Activated T-helper 1 cell treated with Interleukin-2 at 50 U/mL for 16 hours (primary cell): Measurements from ENCODE around the gene POU2F3.
A peak's percentile ranks its signal among the peaks of the same experiment; 100 is the strongest.

Experiments
- DNase-seq: peaks from one replicate; pipeline ENCODE4 v3.0.0-alpha.2; 2020; ENCODE audit warnings: low read depth

The POU2F3 gene

GRCh38 chr11:120285256-120285655 is 45.3 kb downstream of the POU2F3 start:
- no peak for DNase-seq

GRCh38 chr11:120288021-120288420 is 48.1 kb downstream of the POU2F3 start:
- DNase-seq, result no peak

GRCh38 chr11:120289426-120289825 is 49.5 kb downstream of the POU2F3 start:
- DNase-seq, result no peak

GRCh38 chr11:120290956-120291355 is 51.0 kb downstream of the POU2F3 start:
- no peak for DNase-seq

- no peak for DNase-seq
Observed at GRCh38 chr11:120293038-120293800, 53.3 kb downstream of the POU2F3 start.

- no peak for DNase-seq
Observed at GRCh38 chr11:120294096-120294495, 54.2 kb downstream of the POU2F3 start.

- DNase-seq, result no peak
Observed at GRCh38 chr11:120295099-120295498, 55.2 kb downstream of the POU2F3 start.

GRCh38 chr11:120296554-120296953 is 56.6 kb downstream of the POU2F3 start:
- DNase-seq, result no peak

GRCh38 chr11:120298461-120298860 is 58.5 kb downstream of the POU2F3 start:
- no peak for DNase-seq

- DNase-seq, result no peak
Observed at GRCh38 chr11:120302001-120302805, 62.3 kb downstream of the POU2F3 start.

- DNase-seq, result peak; percentile 20
Observed at GRCh38 chr11:120303004-120303637, 63.2 kb downstream of the POU2F3 start.

- no peak for DNase-seq
Observed at GRCh38 chr11:120304526-120304925, 64.6 kb downstream of the POU2F3 start.

GRCh38 chr11:120305286-120305685 is 65.3 kb downstream of the POU2F3 start:
- DNase-seq, result no peak

- no peak for DNase-seq
Observed at GRCh38 chr11:120306519-120307242, 66.7 kb downstream of the POU2F3 start.

GRCh38 chr11:120307476-120307875 is 67.5 kb downstream of the POU2F3 start:
- no peak for DNase-seq

GRCh38 chr11:120308081-120308480 is 68.1 kb downstream of the POU2F3 start:
- no peak for DNase-seq

- no peak for DNase-seq
Observed at GRCh38 chr11:120310870-120311269, 70.9 kb downstream of the POU2F3 start.

- no peak for DNase-seq
Observed at GRCh38 chr11:120314861-120315260, 74.9 kb downstream of the POU2F3 start.

GRCh38 chr11:120316880-120317688 is 77.1 kb downstream of the POU2F3 start:
- no peak for DNase-seq

- DNase-seq, result no peak
Observed at GRCh38 chr11:120317689-120318480, 77.9 kb downstream of the POU2F3 start.
